Sigmoid colon (tissue), 7 donors: ENCODE data around the gene CDH22. TPM values are rescaled to one million over a fixed set of nuclear protein-coding genes. Genes with fewer than 3 reads are reported as not detected.

Experiments used
- DNase-seq: peaks from one replicate; pipeline ENCODE4 v3.0.0-alpha.2; 2019
- H3K27ac ChIP-seq, 4 donors: fragments of 200-600 bp; sonication (generic); one replicate each; pipeline ENCODE4 v1.5.1; 2016 to 2019; ENCODE audit warnings: mild to moderate bottlenecking in 1 of 4
- H3K27me3 ChIP-seq, 3 donors: fragments of 200-600 bp; sonication (generic); one replicate each; pipeline ENCODE4 v1.5.1; 2019; ENCODE audit warnings: mild to moderate bottlenecking in 1 of 3
- H3K36me3 ChIP-seq, 4 donors: fragments of 200-600 bp; sonication (generic); one replicate each; pipeline ENCODE4 v1.5.1; 2016 to 2019
- H3K4me1 ChIP-seq, 4 donors: fragments of 200-600 bp; sonication (generic); one replicate each; pipeline ENCODE4 v1.5.1; 2017 to 2019
- H3K4me3 ChIP-seq, 4 donors: fragments of 200-600 bp; sonication (generic); one replicate each; pipeline ENCODE4 v1.5.1; 2017 to 2019; ENCODE audit warnings: mild to moderate bottlenecking in 2 of 4, moderate library complexity in 1 of 4
- H3K9me3 ChIP-seq, 4 donors: fragments of 200-600 bp in 3 of 4; sonication (generic) in 3 of 4; one replicate each; pipeline versions ENCODE4 v1.5.1 to v1.6.1; 2013 to 2019
- CTCF ChIP-seq, 4 experiments: fragments of 450-650 bp in 3 of 4; fragments of 200-600 bp in 1 of 4; IDR thresholded peaks; one replicate each; pipeline ENCODE4 v1.5.1; 2016 to 2019; ENCODE audit warnings: antibody characterized with exemption in 4 of 4, mild to moderate bottlenecking in 3 of 4, moderate library complexity in 2 of 4
- EP300 ChIP-seq, 4 donors: sonication (generic); formaldehyde crosslinking; IDR thresholded peaks; one replicate each; pipeline ENCODE4 v1.6.1; 2017; ENCODE audit warnings: antibody characterized with exemption in 4 of 4
- POLR2A ChIP-seq, 2 donors: fragments of 450-650 bp; IDR thresholded peaks; one replicate each; pipeline ENCODE4 v1.6.1; 2016; ENCODE audit warnings: antibody characterized with exemption in 2 of 2, mild to moderate bottlenecking in 2 of 2, moderate library complexity in 2 of 2
- POLR2AphosphoS5 ChIP-seq, 4 donors: sonication (generic); formaldehyde crosslinking; IDR thresholded peaks; one replicate each; pipeline ENCODE4 v1.6.1; 2017; ENCODE audit warnings: antibody characterized with exemption in 4 of 4
- WGBS, 2 donors: extraction: QIAGEN DNeasy Blood & Tissue Kit; methylation state at CpG; one replicate each; pipeline ENCODE4 v1.1.7; 2013; 5-methylcytosine and 5-hydroxymethylcytosine counted together
- intact Hi-C: fragments of 100-400 bp; cut with DNase I; formaldehyde crosslinking; loops from one replicate; pipeline ENCODE4 v1.15.1; 2023
- polyA plus RNA-seq, 3 donors: library from polyadenylated mRNA; stranded (reverse); fragments of 200-250 nt; gene quantifications; one replicate each; pipeline ENCODE4 v1.2.3, GENCODE V29; 2013
- total RNA-seq, 4 donors: library from RNA; depleted of rRNA; stranded (reverse); fragments of >200 nt; gene quantifications; one replicate each; pipeline ENCODE4 v1.1.0, GENCODE V29; 2016
- donor health status: healthy with polysubstance abuse.
- donor health status: Bipolar disorder and iron deficiency.
- donor health status: healthy.

CDH22 gene
- total and polyA plus RNA-seq, 7 donors, result 0.06 to 0.55 (median 0.41) TPM; not detected in 4

- Histone ChIP-seq H3K36me3 (peaks cover 0 to 29% (median 1%) of the 10 kb centered on the region in 4 donors), H3K27me3 (no peaks in the 10 kb centered on the region), H3K4me3 (no peak overlapping the region), H3K4me1 (peaks cover 0 to 18% (median 15%) of the 10 kb centered on the region in 4 donors), H3K27ac (no peak overlapping the region), H3K9me3 (no peaks in the 10 kb centered on the region)
- DNase-seq, result no peak
- TF ChIP-seq POLR2AphosphoS5 (IDR thresholded peaks at IDR 0.05), result no peak
- no peak for TF ChIP-seq POLR2A (IDR thresholded peaks at IDR 0.05)
- 38 to 64% methylated on average over 4 of the region's 4 CpGs for WGBS, 2 donors
- intact Hi-C loops, result loop anchor here (5.0 kb wide), 1 partner anchor 327 kb away; no protein-coding TSS in a partner anchor
Observed at GRCh38 chr20:46349742-46350056, 41.4 kb upstream of the CDH22 start.

GRCh38 chr20:46349035-46349741 lies 40.9 kb upstream of the CDH22 start:
- peak; percentile 19 to 62 (median 48) for TF ChIP-seq CTCF (IDR thresholded peaks at IDR 0.05)
- TF ChIP-seq EP300 (IDR thresholded peaks at IDR 0.05), result no peak
- TF ChIP-seq POLR2AphosphoS5 (IDR thresholded peaks at IDR 0.05), result no peak
- TF ChIP-seq POLR2A (IDR thresholded peaks at IDR 0.05), result no peak
- WGBS, 2 donors, result 41 to 58% methylated on average over 12 of the region's 12 CpGs
- Histone ChIP-seq H3K36me3 (peaks cover 0 to 29% (median 0%) of the 10 kb centered on the region in 4 donors), H3K4me1 (peaks cover 0 to 18% (median 15%) of the 10 kb centered on the region in 4 donors), H3K27me3 (no peaks in the 10 kb centered on the region), H3K27ac (no peak overlapping the region), H3K9me3 (no peaks in the 10 kb centered on the region), H3K4me3 (no peak overlapping the region)
- intact Hi-C loops, result loop anchor here (5.0 kb wide), 1 partner anchor 327 kb away; no protein-coding TSS in a partner anchor
- no peak for DNase-seq

GRCh38 chr20:46347841-46348803 lies 39.8 kb upstream of the CDH22 start:
- Histone ChIP-seq H3K9me3 (no peaks in the 10 kb centered on the region), H3K27me3 (peaks cover 0 to 4% (median 0%) of the 10 kb centered on the region in 3 donors), H3K36me3 (peaks cover 0 to 29% (median 0%) of the 10 kb centered on the region in 4 donors), H3K4me1 (peaks cover 0 to 23% (median 18%) of the 10 kb centered on the region in 4 donors), H3K4me3 (no peak overlapping the region), H3K27ac (no peak overlapping the region)
- no peak for TF ChIP-seq EP300 (IDR thresholded peaks at IDR 0.05)
- no peak for TF ChIP-seq CTCF (IDR thresholded peaks at IDR 0.05)
- peak in 1 of 4 donors; percentile 6 for TF ChIP-seq POLR2AphosphoS5 (IDR thresholded peaks at IDR 0.05)
- 81 to 83% methylated on average over 25 of the region's 25 CpGs for WGBS, 2 donors
- intact Hi-C loops, result loop anchor here (5.0 kb wide), 1 partner anchor 326 kb away; no protein-coding TSS in a partner anchor
- no peak for DNase-seq

GRCh38 chr20:46346770-46347169 lies 38.5 kb upstream of the CDH22 start:
- Histone ChIP-seq H3K27me3 (peaks cover 3 to 18% (median 5%) of the 10 kb centered on the region in 3 donors), H3K9me3 (no peaks in the 10 kb centered on the region), H3K27ac (no peak overlapping the region), H3K36me3 (peaks cover 0 to 24% (median 0%) of the 10 kb centered on the region in 4 donors), H3K4me3 (no peak overlapping the region), H3K4me1 (peaks cover 0 to 33% (median 22%) of the 10 kb centered on the region in 4 donors)
- no peak for TF ChIP-seq POLR2AphosphoS5 (IDR thresholded peaks at IDR 0.05)
- TF ChIP-seq POLR2A (IDR thresholded peaks at IDR 0.05), result no peak
- TF ChIP-seq CTCF (IDR thresholded peaks at IDR 0.05), result no peak
- TF ChIP-seq EP300 (IDR thresholded peaks at IDR 0.05), result no peak
- WGBS, 2 donors, result 82 to 83% methylated on average over 8 of the region's 8 CpGs
- DNase-seq, result no peak
- intact Hi-C loops, result loop anchor here (5.0 kb wide), 1 partner anchor 324 kb away; no protein-coding TSS in a partner anchor
